HepG2 (cell line): Measurements from ENCODE around the gene SECTM1. TPM values are rescaled to one million over a fixed set of nuclear protein-coding genes. Genes with fewer than 3 reads are reported as not detected.

Source experiments
- MAZ ChIP-seq, 2 experiments: sonication (generic) in 1 of 2; formaldehyde crosslinking in 1 of 2; IDR thresholded peaks; 2 replicates each; pipeline versions ENCODE4 v1.5.0 to v1.6.1; 2012 to 2020; ENCODE audit warnings: low read depth in 2 of 2, mild to moderate bottlenecking in 2 of 2, borderline replicate concordance in 1 of 2, improper control_type of control experiment in 1 of 2, low read length in 1 of 2, missing genetic modification reagents in 1 of 2, moderate library complexity in 1 of 2
- RAD21 ChIP-seq: fragments of 450-650 bp; formaldehyde crosslinking; IDR thresholded peaks from 2 replicates; pipeline ENCODE4 v1.5.0; 2020; ENCODE audit warnings: mild to moderate bottlenecking
- ZBTB20 ChIP-seq: sonication (generic); formaldehyde crosslinking; IDR thresholded peaks from 2 replicates; pipeline ENCODE4 v1.8.1; 2023; ENCODE audit warnings: missing genetic modification reagents, low read depth, mild to moderate bottlenecking, borderline replicate concordance
- polyA plus RNA-seq, 8 experiments: library from polyadenylated mRNA; depleted of rRNA in 3 of 8; stranded (reverse) in 7 of 8; unstranded in 1 of 8; fragments of >200 nt; fragmentation: Illumina TruSeq in 4 of 8; extraction: Trizol in 4 of 8; gene quantifications; 2 replicates each; pipeline versions ENCODE4 v1.2.1 to v1.2.3, GENCODE V29; 2011 to 2016; ENCODE audit warnings: low read depth in 4 of 8, missing spikeins in 1 of 8, mixed read lengths in 1 of 8; ENCODE audit not compliant: insufficient read depth in 1 of 8
- total RNA-seq, 5 experiments: library from RNA; depleted of rRNA; stranded (reverse); fragments of >200 nt; fragmentation: Illumina TruSeq; extraction: Trizol; gene quantifications; 2 replicates each; pipeline ENCODE4 v1.2.3, GENCODE V29; 2016; ENCODE audit warnings: low read depth in 1 of 5
- TF ChIP-seq, protein P1 (sequence below): sonication (generic); formaldehyde crosslinking; IDR thresholded peaks from 2 replicates; pipeline ENCODE4 v1.4.0; 2020; ENCODE audit warnings: missing genetic modification reagents
- TF ChIP-seq, protein P2 (sequence below): sonication (generic); formaldehyde crosslinking; IDR thresholded peaks from 2 replicates; pipeline ENCODE4 v1.5.0; 2020; ENCODE audit warnings: mild to moderate bottlenecking, missing genetic modification reagents, borderline replicate concordance
- TF ChIP-seq, protein P3 (sequence below): sonication (generic); formaldehyde crosslinking; IDR thresholded peaks from 2 replicates; pipeline ENCODE4 v1.4.0; 2020; ENCODE audit warnings: missing genetic modification reagents
- TF ChIP-seq, protein P4 (sequence below): sonication (generic); formaldehyde crosslinking; IDR thresholded peaks from 2 replicates; pipeline ENCODE4 v1.5.0; 2020; ENCODE audit warnings: missing genetic modification reagents
- TF ChIP-seq, protein P5 (sequence below): sonication (generic); formaldehyde crosslinking; IDR thresholded peaks from 2 replicates; pipeline ENCODE4 v1.4.0; 2020; ENCODE audit warnings: missing genetic modification reagents
- TF ChIP-seq, protein P6 (sequence below): sonication (generic); formaldehyde crosslinking; IDR thresholded peaks from 2 replicates; pipeline ENCODE4 v1.5.0; 2020; ENCODE audit warnings: mild to moderate bottlenecking, missing genetic modification reagents

Gene SECTM1
- total and polyA plus RNA-seq, 2 of the 13 experiments (the other 11 are each of a cell fraction or from before 2014, with no cell fraction given), result 3.5 to 5.3 TPM

DNA sequence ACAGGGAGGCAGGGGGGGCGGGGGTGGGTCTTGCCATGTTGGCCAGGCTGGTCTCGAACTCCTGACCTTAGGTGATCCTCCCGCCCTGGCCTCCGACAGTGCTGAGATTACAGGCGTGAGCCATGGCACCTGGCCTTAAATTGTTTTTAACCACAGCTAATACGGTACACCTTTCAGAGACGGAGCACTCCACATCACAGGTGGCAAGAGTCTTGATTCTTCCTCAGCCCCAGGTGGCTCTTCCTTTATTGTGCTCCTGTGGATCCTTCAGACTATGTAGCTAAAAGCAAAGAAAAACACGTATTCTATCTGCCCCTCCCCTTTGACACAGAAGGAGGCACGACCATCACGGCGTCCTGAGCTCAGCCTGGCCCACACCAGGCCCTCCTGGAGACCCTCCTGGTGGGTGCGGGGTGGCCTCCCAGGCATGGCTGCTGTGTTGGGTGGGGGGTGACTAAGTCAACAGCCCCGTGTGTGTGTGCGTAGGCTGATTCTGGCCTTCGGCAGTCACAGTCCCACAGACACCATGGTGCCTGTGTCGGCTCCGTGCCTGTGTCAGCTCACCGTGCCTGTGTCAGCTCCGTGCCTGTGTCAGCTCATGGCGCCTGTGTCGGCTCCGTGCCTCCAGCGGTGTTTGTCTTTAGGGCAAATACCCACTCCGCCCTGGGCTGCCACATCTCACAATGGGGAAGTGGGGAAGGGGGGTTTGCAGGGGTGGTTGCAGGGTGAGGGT, 10.8 kb upstream of the SECTM1 start (continued):
- TF ChIP-seq, protein P1, sequence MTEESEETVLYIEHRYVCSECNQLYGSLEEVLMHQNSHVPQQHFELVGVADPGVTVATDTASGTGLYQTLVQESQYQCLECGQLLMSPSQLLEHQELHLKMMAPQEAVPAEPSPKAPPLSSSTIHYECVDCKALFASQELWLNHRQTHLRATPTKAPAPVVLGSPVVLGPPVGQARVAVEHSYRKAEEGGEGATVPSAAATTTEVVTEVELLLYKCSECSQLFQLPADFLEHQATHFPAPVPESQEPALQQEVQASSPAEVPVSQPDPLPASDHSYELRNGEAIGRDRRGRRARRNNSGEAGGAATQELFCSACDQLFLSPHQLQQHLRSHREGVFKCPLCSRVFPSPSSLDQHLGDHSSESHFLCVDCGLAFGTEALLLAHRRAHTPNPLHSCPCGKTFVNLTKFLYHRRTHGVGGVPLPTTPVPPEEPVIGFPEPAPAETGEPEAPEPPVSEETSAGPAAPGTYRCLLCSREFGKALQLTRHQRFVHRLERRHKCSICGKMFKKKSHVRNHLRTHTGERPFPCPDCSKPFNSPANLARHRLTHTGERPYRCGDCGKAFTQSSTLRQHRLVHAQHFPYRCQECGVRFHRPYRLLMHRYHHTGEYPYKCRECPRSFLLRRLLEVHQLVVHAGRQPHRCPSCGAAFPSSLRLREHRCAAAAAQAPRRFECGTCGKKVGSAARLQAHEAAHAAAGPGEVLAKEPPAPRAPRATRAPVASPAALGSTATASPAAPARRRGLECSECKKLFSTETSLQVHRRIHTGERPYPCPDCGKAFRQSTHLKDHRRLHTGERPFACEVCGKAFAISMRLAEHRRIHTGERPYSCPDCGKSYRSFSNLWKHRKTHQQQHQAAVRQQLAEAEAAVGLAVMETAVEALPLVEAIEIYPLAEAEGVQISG, result no peak
- TF ChIP-seq RAD21, result no peak
- TF ChIP-seq, protein P2, sequence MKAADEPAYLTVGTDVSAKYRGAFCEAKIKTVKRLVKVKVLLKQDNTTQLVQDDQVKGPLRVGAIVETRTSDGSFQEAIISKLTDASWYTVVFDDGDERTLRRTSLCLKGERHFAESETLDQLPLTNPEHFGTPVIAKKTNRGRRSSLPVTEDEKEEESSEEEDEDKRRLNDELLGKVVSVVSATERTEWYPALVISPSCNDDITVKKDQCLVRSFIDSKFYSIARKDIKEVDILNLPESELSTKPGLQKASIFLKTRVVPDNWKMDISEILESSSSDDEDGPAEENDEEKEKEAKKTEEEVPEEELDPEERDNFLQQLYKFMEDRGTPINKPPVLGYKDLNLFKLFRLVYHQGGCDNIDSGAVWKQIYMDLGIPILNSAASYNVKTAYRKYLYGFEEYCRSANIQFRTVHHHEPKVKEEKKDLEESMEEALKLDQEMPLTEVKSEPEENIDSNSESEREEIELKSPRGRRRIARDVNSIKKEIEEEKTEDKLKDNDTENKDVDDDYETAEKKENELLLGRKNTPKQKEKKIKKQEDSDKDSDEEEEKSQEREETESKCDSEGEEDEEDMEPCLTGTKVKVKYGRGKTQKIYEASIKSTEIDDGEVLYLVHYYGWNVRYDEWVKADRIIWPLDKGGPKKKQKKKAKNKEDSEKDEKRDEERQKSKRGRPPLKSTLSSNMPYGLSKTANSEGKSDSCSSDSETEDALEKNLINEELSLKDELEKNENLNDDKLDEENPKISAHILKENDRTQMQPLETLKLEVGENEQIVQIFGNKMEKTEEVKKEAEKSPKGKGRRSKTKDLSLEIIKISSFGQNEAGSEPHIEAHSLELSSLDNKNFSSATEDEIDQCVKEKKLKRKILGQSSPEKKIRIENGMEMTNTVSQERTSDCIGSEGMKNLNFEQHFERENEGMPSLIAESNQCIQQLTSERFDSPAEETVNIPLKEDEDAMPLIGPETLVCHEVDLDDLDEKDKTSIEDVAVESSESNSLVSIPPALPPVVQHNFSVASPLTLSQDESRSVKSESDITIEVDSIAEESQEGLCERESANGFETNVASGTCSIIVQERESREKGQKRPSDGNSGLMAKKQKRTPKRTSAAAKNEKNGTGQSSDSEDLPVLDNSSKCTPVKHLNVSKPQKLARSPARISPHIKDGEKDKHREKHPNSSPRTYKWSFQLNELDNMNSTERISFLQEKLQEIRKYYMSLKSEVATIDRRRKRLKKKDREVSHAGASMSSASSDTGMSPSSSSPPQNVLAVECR (CRISPR knock-in tag), result no peak
- TF ChIP-seq, protein P3, sequence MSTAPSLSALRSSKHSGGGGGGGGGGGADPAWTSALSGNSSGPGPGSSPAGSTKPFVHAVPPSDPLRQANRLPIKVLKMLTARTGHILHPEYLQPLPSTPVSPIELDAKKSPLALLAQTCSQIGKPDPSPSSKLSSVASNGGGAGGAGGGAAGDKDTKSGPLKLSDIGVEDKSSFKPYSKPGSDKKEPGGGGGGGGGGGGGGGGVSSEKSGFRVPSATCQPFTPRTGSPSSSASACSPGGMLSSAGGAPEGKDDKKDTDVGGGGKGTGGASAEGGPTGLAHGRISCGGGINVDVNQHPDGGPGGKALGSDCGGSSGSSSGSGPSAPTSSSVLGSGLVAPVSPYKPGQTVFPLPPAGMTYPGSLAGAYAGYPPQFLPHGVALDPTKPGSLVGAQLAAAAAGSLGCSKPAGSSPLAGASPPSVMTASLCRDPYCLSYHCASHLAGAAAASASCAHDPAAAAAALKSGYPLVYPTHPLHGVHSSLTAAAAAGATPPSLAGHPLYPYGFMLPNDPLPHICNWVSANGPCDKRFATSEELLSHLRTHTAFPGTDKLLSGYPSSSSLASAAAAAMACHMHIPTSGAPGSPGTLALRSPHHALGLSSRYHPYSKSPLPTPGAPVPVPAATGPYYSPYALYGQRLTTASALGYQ (CRISPR knock-in tag), result no peak
- no peak for TF ChIP-seq ZBTB20
- no peak for TF ChIP-seq MAZ (IDR thresholded peaks at IDR 0.05; ENCODE audit: borderline replicate concordance, low read depth, low read length)
- TF ChIP-seq MAZ (CRISPR knock-in tag; IDR thresholded peaks at IDR 0.05; ENCODE audit: low read depth), result no peak
- TF ChIP-seq, protein P4, sequence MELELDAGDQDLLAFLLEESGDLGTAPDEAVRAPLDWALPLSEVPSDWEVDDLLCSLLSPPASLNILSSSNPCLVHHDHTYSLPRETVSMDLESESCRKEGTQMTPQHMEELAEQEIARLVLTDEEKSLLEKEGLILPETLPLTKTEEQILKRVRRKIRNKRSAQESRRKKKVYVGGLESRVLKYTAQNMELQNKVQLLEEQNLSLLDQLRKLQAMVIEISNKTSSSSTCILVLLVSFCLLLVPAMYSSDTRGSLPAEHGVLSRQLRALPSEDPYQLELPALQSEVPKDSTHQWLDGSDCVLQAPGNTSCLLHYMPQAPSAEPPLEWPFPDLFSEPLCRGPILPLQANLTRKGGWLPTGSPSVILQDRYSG (CRISPR knock-in tag), result no peak
- TF ChIP-seq, protein P5, sequence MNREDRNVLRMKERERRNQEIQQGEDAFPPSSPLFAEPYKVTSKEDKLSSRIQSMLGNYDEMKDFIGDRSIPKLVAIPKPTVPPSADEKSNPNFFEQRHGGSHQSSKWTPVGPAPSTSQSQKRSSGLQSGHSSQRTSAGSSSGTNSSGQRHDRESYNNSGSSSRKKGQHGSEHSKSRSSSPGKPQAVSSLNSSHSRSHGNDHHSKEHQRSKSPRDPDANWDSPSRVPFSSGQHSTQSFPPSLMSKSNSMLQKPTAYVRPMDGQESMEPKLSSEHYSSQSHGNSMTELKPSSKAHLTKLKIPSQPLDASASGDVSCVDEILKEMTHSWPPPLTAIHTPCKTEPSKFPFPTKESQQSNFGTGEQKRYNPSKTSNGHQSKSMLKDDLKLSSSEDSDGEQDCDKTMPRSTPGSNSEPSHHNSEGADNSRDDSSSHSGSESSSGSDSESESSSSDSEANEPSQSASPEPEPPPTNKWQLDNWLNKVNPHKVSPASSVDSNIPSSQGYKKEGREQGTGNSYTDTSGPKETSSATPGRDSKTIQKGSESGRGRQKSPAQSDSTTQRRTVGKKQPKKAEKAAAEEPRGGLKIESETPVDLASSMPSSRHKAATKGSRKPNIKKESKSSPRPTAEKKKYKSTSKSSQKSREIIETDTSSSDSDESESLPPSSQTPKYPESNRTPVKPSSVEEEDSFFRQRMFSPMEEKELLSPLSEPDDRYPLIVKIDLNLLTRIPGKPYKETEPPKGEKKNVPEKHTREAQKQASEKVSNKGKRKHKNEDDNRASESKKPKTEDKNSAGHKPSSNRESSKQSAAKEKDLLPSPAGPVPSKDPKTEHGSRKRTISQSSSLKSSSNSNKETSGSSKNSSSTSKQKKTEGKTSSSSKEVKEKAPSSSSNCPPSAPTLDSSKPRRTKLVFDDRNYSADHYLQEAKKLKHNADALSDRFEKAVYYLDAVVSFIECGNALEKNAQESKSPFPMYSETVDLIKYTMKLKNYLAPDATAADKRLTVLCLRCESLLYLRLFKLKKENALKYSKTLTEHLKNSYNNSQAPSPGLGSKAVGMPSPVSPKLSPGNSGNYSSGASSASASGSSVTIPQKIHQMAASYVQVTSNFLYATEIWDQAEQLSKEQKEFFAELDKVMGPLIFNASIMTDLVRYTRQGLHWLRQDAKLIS, result no peak
- TF ChIP-seq, protein P6, sequence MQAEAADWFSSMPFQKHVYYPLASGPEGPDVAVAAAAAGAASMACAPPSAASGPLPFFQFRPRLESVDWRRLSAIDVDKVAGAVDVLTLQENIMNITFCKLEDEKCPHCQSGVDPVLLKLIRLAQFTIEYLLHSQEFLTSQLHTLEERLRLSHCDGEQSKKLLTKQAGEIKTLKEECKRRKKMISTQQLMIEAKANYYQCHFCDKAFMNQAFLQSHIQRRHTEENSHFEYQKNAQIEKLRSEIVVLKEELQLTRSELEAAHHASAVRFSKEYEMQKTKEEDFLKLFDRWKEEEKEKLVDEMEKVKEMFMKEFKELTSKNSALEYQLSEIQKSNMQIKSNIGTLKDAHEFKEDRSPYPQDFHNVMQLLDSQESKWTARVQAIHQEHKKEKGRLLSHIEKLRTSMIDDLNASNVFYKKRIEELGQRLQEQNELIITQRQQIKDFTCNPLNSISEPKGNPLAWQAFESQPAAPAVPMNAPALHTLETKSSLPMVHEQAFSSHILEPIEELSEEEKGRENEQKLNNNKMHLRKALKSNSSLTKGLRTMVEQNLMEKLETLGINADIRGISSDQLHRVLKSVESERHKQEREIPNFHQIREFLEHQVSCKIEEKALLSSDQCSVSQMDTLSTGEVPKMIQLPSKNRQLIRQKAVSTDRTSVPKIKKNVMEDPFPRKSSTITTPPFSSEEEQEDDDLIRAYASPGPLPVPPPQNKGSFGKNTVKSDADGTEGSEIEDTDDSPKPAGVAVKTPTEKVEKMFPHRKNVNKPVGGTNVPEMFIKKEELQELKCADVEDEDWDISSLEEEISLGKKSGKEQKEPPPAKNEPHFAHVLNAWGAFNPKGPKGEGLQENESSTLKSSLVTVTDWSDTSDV (CRISPR knock-in tag), result no peak
